Sigmoid colon (tissue), 4 donors: Measurements from ENCODE around the gene GSTA4.
"Not testable (repeated sequence)": the region's sequence is repeated elsewhere in the genome, so short reads cannot be mapped to it uniquely, and the experiment has no call there.

Source experiments
- EP300 ChIP-seq, 4 donors: sonication (generic); formaldehyde crosslinking; IDR thresholded peaks; one replicate each; pipeline ENCODE4 v1.6.1; 2017; ENCODE audit warnings: antibody characterized with exemption in 4 of 4
- POLR2A ChIP-seq, 2 donors: fragments of 450-650 bp; IDR thresholded peaks; one replicate each; pipeline ENCODE4 v1.6.1; 2016; ENCODE audit warnings: antibody characterized with exemption in 2 of 2, mild to moderate bottlenecking in 2 of 2, moderate library complexity in 2 of 2

- not testable (repeated sequence) for TF ChIP-seq POLR2A, EP300 (IDR thresholded peaks at IDR 0.05)
Observed at GRCh38 chr6:53008192-53008687, 13.2 kb upstream of the GSTA4 start.
